Right atrium auricular region (tissue), 2 donors: ENCODE measurements around the gene PPIL4. TPM values are rescaled to one million over a fixed set of nuclear protein-coding genes. Genes with fewer than 3 reads are reported as not detected.

Source experiments
- DNase-seq: peaks from one replicate; pipeline ENCODE4 v3.0.0-alpha.2; 2019; ENCODE audit warnings: low spot score
- H3K27ac ChIP-seq, 2 donors: fragments of 200-600 bp; sonication (generic); 1 replicate in 1 of 2; 2 replicates in 1 of 2; pipeline ENCODE4 v1.5.1; 2016 to 2019
- H3K27me3 ChIP-seq, 2 donors: fragments of 200-600 bp; sonication (generic); one replicate each; pipeline versions ENCODE4 v1.5.1 to v1.6.0; 2017 to 2019
- H3K36me3 ChIP-seq: fragments of 200-600 bp; sonication (generic); one replicate; pipeline ENCODE4 v1.5.1; 2016
- H3K4me1 ChIP-seq, 2 donors: fragments of 200-600 bp; sonication (generic); one replicate each; pipeline versions ENCODE4 v1.5.1 to v1.6.0; 2017 to 2019
- H3K4me3 ChIP-seq, 2 donors: fragments of 200-600 bp; sonication (generic); 1 replicate in 1 of 2; 2 replicates in 1 of 2; pipeline ENCODE4 v1.5.1; 2017 to 2019; ENCODE audit warnings: mild to moderate bottlenecking in 1 of 2, moderate library complexity in 1 of 2
- H3K9me3 ChIP-seq, 2 donors: fragments of 200-600 bp; sonication (generic); one replicate each; pipeline ENCODE4 v1.5.1; 2019
- CTCF ChIP-seq, 2 donors: fragments of 200-600 bp; sonication (generic); IDR thresholded peaks; one replicate each; pipeline ENCODE4 v1.5.1; 2019; ENCODE audit warnings: antibody characterized with exemption in 2 of 2
- total RNA-seq, 2 donors: library from RNA; depleted of rRNA; stranded (reverse); fragments of >200 nt; gene quantifications; one replicate each; pipeline ENCODE4 v1.1.0, GENCODE V29; 2016

PPIL4 gene
- total RNA-seq: 10 to 100 TPM; 14.6 to 17.0 TPM

DNA sequence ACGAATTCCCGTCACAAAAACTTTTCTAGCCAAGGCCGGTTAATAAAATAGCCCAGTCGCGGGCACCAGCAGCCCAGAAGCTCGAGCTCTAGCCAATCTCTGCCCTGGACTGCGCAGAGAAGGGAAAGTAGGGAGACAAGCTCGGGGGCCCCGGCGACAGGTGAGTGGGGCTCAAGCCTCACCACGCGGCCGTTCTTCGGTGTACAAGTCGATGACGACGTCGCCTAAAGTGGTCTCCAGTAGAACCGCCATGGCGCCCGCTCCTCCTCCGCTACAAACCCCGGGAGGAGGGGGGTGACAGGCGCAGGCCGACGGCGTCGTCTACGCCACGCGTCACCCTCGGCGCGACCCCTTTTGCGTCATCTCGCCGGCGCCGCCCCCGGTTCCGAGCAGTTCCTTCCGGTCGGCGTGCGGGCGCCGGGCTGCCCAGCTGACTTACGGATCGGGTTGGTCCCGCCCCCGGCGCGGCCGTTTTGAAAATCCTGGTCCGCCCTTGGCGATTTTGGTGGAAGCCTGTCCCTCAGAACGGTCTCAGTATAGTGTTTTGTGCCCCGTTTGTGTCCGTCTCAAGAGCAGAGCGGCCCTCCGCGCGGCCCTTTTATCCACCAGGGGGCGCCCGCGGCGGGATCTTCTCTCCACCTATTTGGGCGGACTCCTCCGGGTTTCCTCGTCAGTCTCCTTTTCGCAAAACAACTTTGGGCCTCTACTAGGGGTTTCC is at the start of gene PPIL4:
Gene PPIL4 (minus strand): TSS at position 290 of the 718 bp plus-strand sequence. CDS start 38 bp downstream, at position 252.
- peaks cover under 1% of the 10 kb centered on the region for H3K36me3 ChIP-seq
- H3K27ac ChIP-seq: peak within 1 kb of the TSS; percentile 93 to 96
- H3K27me3 ChIP-seq: no peaks in the 10 kb centered on the region
- H3K4me3 ChIP-seq: peak within 1 kb of the TSS; percentile 80 to 86
- peaks cover 0 to 32% of the 10 kb centered on the region in 2 donors for H3K4me1 ChIP-seq
- DNase-seq: peak; percentile 98
- TF ChIP-seq CTCF (IDR thresholded peaks at IDR 0.05): peak; percentile 74 to 83
- no peaks in the 10 kb centered on the region for H3K9me3 ChIP-seq

DNA sequence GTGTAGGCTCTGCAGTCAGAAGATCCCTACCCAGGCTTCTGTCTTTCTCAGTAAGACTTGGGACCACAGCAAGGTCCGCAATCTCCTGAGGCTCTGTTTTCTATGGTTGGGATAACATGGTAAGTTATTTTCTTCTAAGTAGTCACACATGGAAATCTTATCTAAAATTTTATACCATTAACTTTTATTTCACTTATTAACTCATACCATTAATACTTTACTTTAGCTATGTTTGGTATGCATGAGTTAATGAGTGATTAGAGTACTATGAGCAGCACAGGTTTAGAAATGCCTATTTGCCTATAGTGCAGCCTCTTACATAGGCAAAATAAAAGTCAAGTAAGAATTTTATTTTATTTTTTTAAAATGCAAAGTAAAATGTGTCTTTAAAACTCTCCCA is 47.6 kb upstream of the PPIL4 start:
- Histone ChIP-seq H3K4me3 (no peak overlapping the region), H3K27me3 (no peaks in the 10 kb centered on the region), H3K36me3 (peaks cover 59% of the 10 kb centered on the region), H3K27ac (no peak overlapping the region), H3K9me3 (no peaks in the 10 kb centered on the region), H3K4me1 (no peaks in the 10 kb centered on the region)
- no peak for TF ChIP-seq CTCF (IDR thresholded peaks at IDR 0.05)
- no peak for DNase-seq

DNA sequence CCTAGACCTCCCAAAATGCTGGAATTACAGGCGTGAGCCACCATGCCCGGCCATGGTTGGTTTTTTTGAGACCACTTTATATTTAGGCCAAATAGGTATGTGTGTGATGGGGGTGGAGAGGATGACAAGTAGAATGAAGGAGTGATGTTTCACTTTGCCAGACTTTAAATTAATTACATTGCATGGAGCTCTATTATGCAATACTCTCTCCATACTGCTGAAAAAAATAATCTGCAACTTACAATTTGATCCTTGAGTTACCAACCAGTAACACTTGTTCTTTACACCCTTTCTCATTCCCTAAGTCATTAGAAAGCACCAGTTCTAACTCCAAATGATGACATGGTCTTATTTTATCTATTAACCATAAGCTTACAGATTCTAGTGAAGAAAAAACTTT is 47.1 kb upstream of the PPIL4 start:
- Histone ChIP-seq H3K4me1 (no peaks in the 10 kb centered on the region), H3K9me3 (no peaks in the 10 kb centered on the region), H3K27me3 (no peaks in the 10 kb centered on the region), H3K4me3 (no peak overlapping the region), H3K27ac (no peak overlapping the region), H3K36me3 (peaks cover 54% of the 10 kb centered on the region)
- no peak for DNase-seq
- TF ChIP-seq CTCF (IDR thresholded peaks at IDR 0.05): no peak

DNA sequence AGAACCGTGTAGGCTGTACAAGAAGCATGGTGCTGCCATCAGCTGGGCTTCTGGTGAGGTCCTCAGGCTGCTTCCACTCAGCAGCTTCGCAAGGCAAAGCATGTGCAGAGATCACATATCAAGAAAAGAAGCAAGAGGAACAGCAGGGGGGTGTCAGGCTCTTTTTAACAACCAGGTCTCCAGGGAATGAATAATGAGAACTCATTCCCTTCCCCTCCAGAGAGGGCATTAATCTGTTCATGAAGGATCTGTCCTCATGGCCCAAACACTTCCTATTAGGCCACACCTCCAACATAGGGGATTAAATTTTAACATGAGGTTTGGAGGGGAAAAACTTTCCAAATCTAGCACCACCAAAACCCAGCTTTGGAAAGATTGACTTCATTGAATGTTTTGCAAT is 40.3 kb upstream of the PPIL4 start:
- Histone ChIP-seq H3K27me3 (no peaks in the 10 kb centered on the region), H3K4me1 (no peaks in the 10 kb centered on the region), H3K36me3 (peaks cover 44% of the 10 kb centered on the region), H3K27ac (no peak overlapping the region), H3K4me3 (no peak overlapping the region), H3K9me3 (no peaks in the 10 kb centered on the region)
- TF ChIP-seq CTCF (IDR thresholded peaks at IDR 0.05): no peak
- no peak for DNase-seq

GRCh38 chr6:149581349-149581748 is 35.5 kb upstream of the PPIL4 start:
- no peak overlapping the region for H3K27ac ChIP-seq
- no peaks in the 10 kb centered on the region for H3K4me1 ChIP-seq
- no peak for TF ChIP-seq CTCF (IDR thresholded peaks at IDR 0.05)
- no peak for DNase-seq
- peaks cover 55% of the 10 kb centered on the region for H3K36me3 ChIP-seq
- no peaks in the 10 kb centered on the region for H3K27me3 ChIP-seq
- H3K9me3 ChIP-seq: no peaks in the 10 kb centered on the region
- H3K4me3 ChIP-seq: no peak overlapping the region

GRCh38 chr6:149580880-149581279 is 35.0 kb upstream of the PPIL4 start:
- H3K36me3 ChIP-seq: peaks cover 50% of the 10 kb centered on the region
- no peaks in the 10 kb centered on the region for H3K4me1 ChIP-seq

More at GRCh38 chr6:149580880-149581279, 35.0 kb upstream of the PPIL4 start:
- no peak for DNase-seq
- Histone ChIP-seq H3K27ac (no peak overlapping the region), H3K9me3 (no peaks in the 10 kb centered on the region), H3K27me3 (no peaks in the 10 kb centered on the region), H3K4me3 (no peak overlapping the region)
- TF ChIP-seq CTCF (IDR thresholded peaks at IDR 0.05): no peak
